OCI-LY3 (cell line): Measurements from ENCODE around the gene CLK2.

Experiments used
- H2AFZ ChIP-seq: fragments of 200-600, 300-600 bp; shearing (Covaris generic); 2 replicates; pipeline ENCODE4 v1.6.0; 2014; ENCODE audit warnings: antibody characterized with exemption, low read depth, low read length
- H3K27ac ChIP-seq: fragments of 200-600, 300-600 bp; sonication (generic); 2 replicates; pipeline ENCODE4 v1.5.1; 2014; ENCODE audit warnings: mild to moderate bottlenecking, low read length, moderate library complexity, mixed read lengths
- H3K27me3 ChIP-seq: fragments of 200-600, 300-600 bp; sonication (generic); 2 replicates; pipeline ENCODE4 v1.6.1; 2014; ENCODE audit warnings: low read depth, low read length, mixed read lengths
- H3K36me3 ChIP-seq: fragments of 200-600, 300-600 bp; sonication (generic); replicated peaks from 2 replicates; pipeline ENCODE3; 2014; ENCODE audit warnings: low read depth, low read length, mixed read lengths
- H3K4me1 ChIP-seq: fragments of 300-600, 200-600 bp; sonication (generic); 2 replicates; pipeline ENCODE4 v1.6.1; 2014; ENCODE audit warnings: low read length, mixed read lengths
- H3K4me2 ChIP-seq: fragments of 200-600, 300-600 bp; sonication (generic); 2 replicates; pipeline ENCODE4 v1.6.1; 2014; ENCODE audit warnings: low read length, mixed read lengths
- H3K4me3 ChIP-seq: fragments of 300-600, 200-600 bp; sonication (generic); 2 replicates; pipeline ENCODE4 v1.5.1; 2014; ENCODE audit warnings: antibody characterized with exemption, mild to moderate bottlenecking, low read length, moderate library complexity
- H3K79me2 ChIP-seq: fragments of 300-600, 200-600 bp; shearing (Covaris generic); 2 replicates; pipeline ENCODE4 v1.6.1; 2014; ENCODE audit warnings: mild to moderate bottlenecking, low read length, mixed read lengths
- H3K9ac ChIP-seq: fragments of 300-600, 200-600 bp; shearing (Covaris generic); 2 replicates; pipeline ENCODE4 v1.6.0; 2014; ENCODE audit warnings: mild to moderate bottlenecking, low read length, moderate library complexity
- H3K9me3 ChIP-seq: fragments of 200-600, 300-600 bp; shearing (Covaris generic); 2 replicates; pipeline ENCODE4 v1.6.1; 2014; ENCODE audit warnings: low read length, mixed read lengths; ENCODE audit not compliant: insufficient read depth
- H4K20me1 ChIP-seq: fragments of 200-600, 300-600 bp; sonication (generic); 2 replicates; pipeline ENCODE4 v1.6.1; 2016; ENCODE audit warnings: low read length, mixed read lengths; ENCODE audit not compliant: insufficient read depth
- CTCF ChIP-seq: fragments of 200-600, 300-600 bp; sonication (generic); IDR thresholded peaks from 2 replicates; pipeline ENCODE4 v1.5.1; 2014; ENCODE audit warnings: antibody characterized with exemption, low read length, low read depth
- EZH2phosphoT487 ChIP-seq: fragments of 200-600 bp; shearing (Covaris generic); IDR thresholded peaks from 2 replicates; pipeline ENCODE4 v1.6.1; 2018; ENCODE audit warnings: antibody characterized with exemption, mixed run types, low read depth

CLK2 gene

GRCh38 chr1:155277902-155278688 is 4.8 kb upstream of the CLK2 start:
- H3K27ac ChIP-seq, result peak overlapping the region; percentile 13
- H3K9me3 ChIP-seq, result no peaks in the 10 kb centered on the region
- H3K27me3 ChIP-seq, result no peaks in the 10 kb centered on the region
- H3K4me1 ChIP-seq, result peaks cover 20% of the 10 kb centered on the region
- peaks cover 6% of the 10 kb centered on the region for H3K36me3 ChIP-seq
- peak overlapping the region; percentile 72 for H3K9ac ChIP-seq
- peaks cover 7% of the 10 kb centered on the region for H3K79me2 ChIP-seq
- peak overlapping the region; percentile 81 for H3K4me3 ChIP-seq
- H3K4me2 ChIP-seq, result peak overlapping the region; percentile 88
- H4K20me1 ChIP-seq, result no peaks in the 10 kb centered on the region
- TF ChIP-seq EZH2phosphoT487 (no peak), CTCF (peak; percentile 53)
- H2AFZ ChIP-seq, result no peak overlapping the region

GRCh38 chr1:155277070-155277901 is 4.0 kb upstream of the CLK2 start, which contains the start of gene HCN3:
Gene HCN3 (plus strand): TSS chr1:155277463. CDS start chr1:155277591, 128 bp downstream.
- H3K27ac ChIP-seq, result peak within 1 kb of the TSS; percentile 13
- peaks cover 15% of the 10 kb centered on the region for H3K79me2 ChIP-seq
- no peaks in the 10 kb centered on the region for H3K9me3 ChIP-seq
- TF ChIP-seq CTCF (peak; percentile 80), EZH2phosphoT487 (no peak)
- H3K36me3 ChIP-seq, result peaks cover 3% of the 10 kb centered on the region
- H3K4me3 ChIP-seq, result peak within 1 kb of the TSS; percentile 81
- H3K27me3 ChIP-seq, result no peaks in the 10 kb centered on the region
- H3K9ac ChIP-seq, result peak within 1 kb of the TSS; percentile 72
- peak within 1 kb of the TSS; percentile 31; the same call in 1 of the 2 replicates for H2AFZ ChIP-seq
- H3K4me2 ChIP-seq, result peak within 1 kb of the TSS; percentile 88
- peaks cover 23% of the 10 kb centered on the region for H3K4me1 ChIP-seq
- peaks cover 5% of the 10 kb centered on the region; the same call in 1 of the 2 replicates for H4K20me1 ChIP-seq

GRCh38 chr1:155272466-155273342 is 600 bp downstream of the CLK2 start:
- Histone ChIP-seq H3K4me2 (peak overlapping the region; percentile 91), H3K79me2 (peaks cover 35% of the 10 kb centered on the region), H3K4me1 (peaks cover 20% of the 10 kb centered on the region), H3K9me3 (no peaks in the 10 kb centered on the region), H3K27ac (peak overlapping the region; percentile 71), H3K4me3 (peak overlapping the region; percentile 92), H4K20me1 (peaks cover 7% of the 10 kb centered on the region; the same call in 1 of the 2 replicates), H2AFZ (no peak overlapping the region), H3K27me3 (no peaks in the 10 kb centered on the region), H3K9ac (peak overlapping the region; percentile 92), H3K36me3 (peaks cover 37% of the 10 kb centered on the region)
- no peak for TF ChIP-seq CTCF
- TF ChIP-seq EZH2phosphoT487, result no peak
